Astrocyte (in vitro differentiated cells and primary cell): Measurements from ENCODE around the gene BARX1. TPM values are rescaled to one million over a fixed set of nuclear protein-coding genes. Genes with fewer than 3 reads are reported as not detected.

Experiments used
- DNase-seq: peaks from one replicate; pipeline ENCODE4 v3.0.0-alpha.2; 2010; ENCODE audit warnings: low read depth
- FAIRE-seq: peaks from 2 replicates; lab custom pipeline; 2011; peaks lifted over from hg19 to GRCh38; lab: Jason Lieb, UNC
- H2AFZ ChIP-seq: 2 replicates; pipeline ENCODE4 v1.6.0; 2012; ENCODE audit warnings: low read depth, low read length, inconsistent platforms
- H3K27ac ChIP-seq: 2 replicates; pipeline ENCODE4 v1.5.1; 2011; ENCODE audit warnings: low read depth, low read length, inconsistent platforms
- H3K27me3 ChIP-seq: 2 replicates; pipeline ENCODE4 v1.6.0; 2011; ENCODE audit warnings: low read length, inconsistent platforms; ENCODE audit not compliant: insufficient read depth
- H3K36me3 ChIP-seq: 2 replicates; pipeline ENCODE4 v1.5.1; 2011; ENCODE audit warnings: low read length, inconsistent platforms; ENCODE audit not compliant: insufficient read depth
- H3K4me1 ChIP-seq: 2 replicates; pipeline ENCODE4 v1.5.1; 2011; ENCODE audit warnings: low read length, inconsistent platforms; ENCODE audit not compliant: insufficient read depth
- H3K4me2 ChIP-seq: 2 replicates; pipeline ENCODE4 v1.6.0; 2012; ENCODE audit warnings: low read length, inconsistent platforms
- H3K4me3 ChIP-seq: 2 replicates; pipeline ENCODE4 v1.5.1; 2011; ENCODE audit warnings: low read depth, mild to moderate bottlenecking, low read length, inconsistent platforms; ENCODE audit not compliant: insufficient read depth
- H3K79me2 ChIP-seq: 2 replicates; pipeline ENCODE4 v1.6.0; 2012; ENCODE audit warnings: mild to moderate bottlenecking, low read length, inconsistent platforms; ENCODE audit not compliant: insufficient read depth
- H3K9ac ChIP-seq: 2 replicates; pipeline ENCODE4 v1.6.0; 2012; ENCODE audit warnings: mild to moderate bottlenecking, low read length, inconsistent platforms
- H3K9me3 ChIP-seq: 2 replicates; pipeline ENCODE4 v1.5.1; 2012; ENCODE audit warnings: low read depth, mild to moderate bottlenecking, low read length, inconsistent platforms; ENCODE audit not compliant: insufficient read depth
- H4K20me1 ChIP-seq: 2 replicates; pipeline ENCODE4 v1.6.0; 2012; ENCODE audit warnings: low read length, inconsistent platforms; ENCODE audit not compliant: insufficient read depth
- H3K27ac Mint-ChIP-seq: one replicate; pipeline ENCODE4 v1.8.0; 2021; ENCODE audit warnings: mild to moderate bottlenecking, mixed read lengths; ENCODE audit not compliant: unreplicated experiment
- H3K27me3 Mint-ChIP-seq: one replicate; pipeline ENCODE4 v1.8.0; 2021; ENCODE audit warnings: low read depth, mixed read lengths; ENCODE audit not compliant: unreplicated experiment
- H3K36me3 Mint-ChIP-seq: one replicate; pipeline ENCODE4 v1.8.0; 2021; ENCODE audit warnings: low read depth, mixed read lengths; ENCODE audit not compliant: unreplicated experiment
- H3K4me1 Mint-ChIP-seq: one replicate; pipeline ENCODE4 v1.8.0; 2021; ENCODE audit warnings: low read depth, mixed read lengths; ENCODE audit not compliant: unreplicated experiment
- H3K4me3 Mint-ChIP-seq: one replicate; pipeline ENCODE4 v1.8.0; 2021; ENCODE audit warnings: mild to moderate bottlenecking, moderate library complexity, mixed read lengths; ENCODE audit not compliant: unreplicated experiment
- H3K9me3 Mint-ChIP-seq: one replicate; pipeline ENCODE4 v1.8.0; 2021; ENCODE audit warnings: mild to moderate bottlenecking, mixed read lengths; ENCODE audit not compliant: unreplicated experiment
- EZH2 ChIP-seq: IDR thresholded peaks from 2 replicates; pipeline ENCODE4 v1.6.1; 2012; ENCODE audit warnings: mild to moderate bottlenecking, low read length, inconsistent platforms; ENCODE audit not compliant: insufficient read depth
- total RNA-seq: library from RNA; stranded (reverse); gene quantifications from 2 replicates; pipeline ENCODE4 v1.2.1, GENCODE V29; 2021
- TF ChIP-seq, protein P1 (sequence below): IDR thresholded peaks from 2 replicates; pipeline ENCODE4 v1.5.1; 2011; ENCODE audit warnings: low read depth, mild to moderate bottlenecking, inconsistent platforms, low read length, moderate library complexity; ENCODE audit not compliant: insufficient read depth

The BARX1 gene
- total RNA-seq, 1 donor from 2014 or later: 0.73 TPM

DNA sequence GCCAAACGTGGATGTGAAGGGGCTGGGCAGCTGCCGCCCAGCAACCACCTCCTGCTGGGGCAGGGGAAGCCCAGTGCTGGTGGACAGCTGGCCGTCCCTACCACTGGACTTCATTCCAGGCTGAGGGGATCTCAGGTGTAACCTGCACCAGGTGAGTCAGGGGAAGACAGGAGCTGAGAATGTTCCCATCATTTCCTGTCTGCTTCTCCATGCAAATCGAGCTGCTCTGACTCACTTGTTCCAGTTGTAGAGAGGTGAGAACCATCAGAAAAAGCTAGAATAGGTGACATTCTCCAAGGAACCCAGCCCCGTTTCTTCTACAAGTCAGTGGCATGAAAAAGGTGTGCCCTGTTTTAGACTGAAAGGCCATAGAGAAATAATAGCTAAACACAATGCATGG lies 21.8 kb upstream of the BARX1 start:
- H3K27me3 Mint-ChIP-seq: peaks cover 32% of the 10 kb centered on the region
- H2AFZ ChIP-seq: no peak overlapping the region
- H3K36me3 Mint-ChIP-seq: no peaks in the 10 kb centered on the region
- H3K27me3 ChIP-seq: peaks cover 2% of the 10 kb centered on the region
- no peaks in the 10 kb centered on the region for H4K20me1 ChIP-seq
- no peaks in the 10 kb centered on the region for H3K4me1 ChIP-seq
- no peak overlapping the region for H3K9ac ChIP-seq
- FAIRE-seq: no peak
- H3K36me3 ChIP-seq: no peaks in the 10 kb centered on the region
- no peak overlapping the region for H3K27ac Mint-ChIP-seq
- no peak overlapping the region for H3K4me2 ChIP-seq
- no peak overlapping the region for H3K27ac ChIP-seq
- TF ChIP-seq EZH2: no peak
- TF ChIP-seq, protein P1, sequence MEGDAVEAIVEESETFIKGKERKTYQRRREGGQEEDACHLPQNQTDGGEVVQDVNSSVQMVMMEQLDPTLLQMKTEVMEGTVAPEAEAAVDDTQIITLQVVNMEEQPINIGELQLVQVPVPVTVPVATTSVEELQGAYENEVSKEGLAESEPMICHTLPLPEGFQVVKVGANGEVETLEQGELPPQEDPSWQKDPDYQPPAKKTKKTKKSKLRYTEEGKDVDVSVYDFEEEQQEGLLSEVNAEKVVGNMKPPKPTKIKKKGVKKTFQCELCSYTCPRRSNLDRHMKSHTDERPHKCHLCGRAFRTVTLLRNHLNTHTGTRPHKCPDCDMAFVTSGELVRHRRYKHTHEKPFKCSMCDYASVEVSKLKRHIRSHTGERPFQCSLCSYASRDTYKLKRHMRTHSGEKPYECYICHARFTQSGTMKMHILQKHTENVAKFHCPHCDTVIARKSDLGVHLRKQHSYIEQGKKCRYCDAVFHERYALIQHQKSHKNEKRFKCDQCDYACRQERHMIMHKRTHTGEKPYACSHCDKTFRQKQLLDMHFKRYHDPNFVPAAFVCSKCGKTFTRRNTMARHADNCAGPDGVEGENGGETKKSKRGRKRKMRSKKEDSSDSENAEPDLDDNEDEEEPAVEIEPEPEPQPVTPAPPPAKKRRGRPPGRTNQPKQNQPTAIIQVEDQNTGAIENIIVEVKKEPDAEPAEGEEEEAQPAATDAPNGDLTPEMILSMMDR: no peak
- no peaks in the 10 kb centered on the region for H3K79me2 ChIP-seq
- H3K9me3 Mint-ChIP-seq: peaks cover 11% of the 10 kb centered on the region
- no peak overlapping the region for H3K4me3 Mint-ChIP-seq
- no peak for DNase-seq
- no peaks in the 10 kb centered on the region for H3K9me3 ChIP-seq
- no peak overlapping the region for H3K4me3 ChIP-seq
- no peaks in the 10 kb centered on the region for H3K4me1 Mint-ChIP-seq

DNA sequence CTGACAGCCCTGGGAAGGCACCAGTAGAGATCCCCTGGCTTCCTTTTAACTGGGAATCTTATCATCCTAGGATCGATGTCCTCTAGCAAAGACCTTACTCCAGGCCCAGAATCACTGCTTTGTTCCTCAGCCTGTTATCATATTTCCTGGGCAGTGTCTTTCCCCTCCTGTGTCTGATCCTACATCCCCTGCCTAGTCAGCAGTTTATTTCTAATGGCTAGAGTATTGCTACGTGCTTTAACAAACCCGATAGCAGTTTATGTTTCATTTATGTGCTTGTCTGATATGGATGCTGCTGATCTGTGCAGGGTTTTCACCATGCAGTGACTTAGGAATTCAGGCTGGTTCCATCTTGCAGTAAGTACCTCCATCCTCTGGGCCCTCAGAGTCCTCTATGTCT lies 20.9 kb upstream of the BARX1 start:
- H3K27ac ChIP-seq: no peak overlapping the region
- no peaks in the 10 kb centered on the region for H3K4me1 Mint-ChIP-seq
- H3K27me3 Mint-ChIP-seq: peaks cover 32% of the 10 kb centered on the region
- no peak for TF ChIP-seq EZH2
- TF ChIP-seq, protein P1: no peak
- FAIRE-seq: no peak
- no peaks in the 10 kb centered on the region for H3K9me3 ChIP-seq
- H3K27me3 ChIP-seq: peaks cover 2% of the 10 kb centered on the region
- no peak overlapping the region for H2AFZ ChIP-seq
- peaks cover 14% of the 10 kb centered on the region for H3K9me3 Mint-ChIP-seq
- H3K4me2 ChIP-seq: no peak overlapping the region
- no peaks in the 10 kb centered on the region for H3K79me2 ChIP-seq
- H3K36me3 ChIP-seq: no peaks in the 10 kb centered on the region
- DNase-seq: no peak
- H3K36me3 Mint-ChIP-seq: no peaks in the 10 kb centered on the region
- H3K27ac Mint-ChIP-seq: no peak overlapping the region
- no peaks in the 10 kb centered on the region for H4K20me1 ChIP-seq
- no peak overlapping the region for H3K9ac ChIP-seq
- no peaks in the 10 kb centered on the region for H3K4me1 ChIP-seq
- H3K4me3 ChIP-seq: no peak overlapping the region
- no peak overlapping the region for H3K4me3 Mint-ChIP-seq

DNA sequence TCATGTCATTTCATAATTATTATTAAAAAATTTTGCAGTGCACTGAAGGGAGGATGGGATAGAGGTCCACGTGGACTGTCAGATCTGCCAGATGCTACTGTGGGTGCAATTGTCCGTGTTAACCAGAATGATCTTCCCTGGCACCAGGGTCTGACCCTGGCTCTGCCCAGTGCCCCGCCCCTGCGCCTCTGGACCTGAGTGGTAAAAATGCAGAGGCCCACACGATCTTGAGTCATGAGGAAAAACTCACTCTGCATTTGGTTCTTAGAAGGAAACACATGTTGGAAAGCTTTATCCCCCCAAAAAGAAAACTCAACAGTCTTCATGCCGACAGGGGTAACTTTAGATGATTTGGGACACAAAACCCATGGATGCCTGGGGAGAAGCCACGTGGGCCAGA lies 20.1 kb upstream of the BARX1 start:
- peaks cover under 1% of the 10 kb centered on the region for H3K27me3 ChIP-seq
- H3K4me1 ChIP-seq: no peaks in the 10 kb centered on the region
- DNase-seq (no peak), FAIRE-seq (no peak)
- H3K9me3 Mint-ChIP-seq: peaks cover 21% of the 10 kb centered on the region
- peaks cover 30% of the 10 kb centered on the region for H3K27me3 Mint-ChIP-seq
- H3K9ac ChIP-seq: no peak overlapping the region
- H3K36me3 ChIP-seq: no peaks in the 10 kb centered on the region
- H3K27ac ChIP-seq: no peak overlapping the region
- TF ChIP-seq, protein P1: no peak
- no peak for TF ChIP-seq EZH2
- no peak overlapping the region for H3K4me2 ChIP-seq
- no peak overlapping the region for H3K4me3 ChIP-seq
- no peaks in the 10 kb centered on the region for H3K4me1 Mint-ChIP-seq
- H4K20me1 ChIP-seq: no peaks in the 10 kb centered on the region
- no peaks in the 10 kb centered on the region for H3K79me2 ChIP-seq
- H3K27ac Mint-ChIP-seq: no peak overlapping the region
- no peak overlapping the region for H3K4me3 Mint-ChIP-seq
- no peaks in the 10 kb centered on the region for H3K9me3 ChIP-seq
- no peaks in the 10 kb centered on the region for H3K36me3 Mint-ChIP-seq
- no peak overlapping the region for H2AFZ ChIP-seq
